ENCODE results near the gene PRSS38.

DNA sequence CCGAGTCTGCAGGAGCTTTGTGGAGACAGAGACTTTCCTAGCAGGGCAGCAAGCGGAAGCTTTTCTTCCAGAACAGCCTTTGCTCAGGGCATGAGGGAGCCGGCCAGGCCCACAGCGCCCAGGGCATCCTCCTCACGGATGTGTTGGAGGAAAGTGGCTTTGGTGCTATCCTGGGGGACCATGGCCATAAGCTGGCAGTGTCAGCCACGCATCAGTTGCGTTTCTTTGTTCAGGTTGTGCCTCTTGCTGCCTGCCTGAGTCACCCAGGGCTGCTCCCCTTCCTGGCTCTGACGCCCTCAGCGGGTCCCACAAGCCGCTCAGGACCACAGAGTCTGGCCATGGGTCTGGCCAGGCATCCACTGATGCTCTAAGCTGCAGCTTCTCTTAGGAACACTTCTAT, 39.6 kb upstream of the PRSS38 start:
- TF ChIP-seq, protein P1, sequence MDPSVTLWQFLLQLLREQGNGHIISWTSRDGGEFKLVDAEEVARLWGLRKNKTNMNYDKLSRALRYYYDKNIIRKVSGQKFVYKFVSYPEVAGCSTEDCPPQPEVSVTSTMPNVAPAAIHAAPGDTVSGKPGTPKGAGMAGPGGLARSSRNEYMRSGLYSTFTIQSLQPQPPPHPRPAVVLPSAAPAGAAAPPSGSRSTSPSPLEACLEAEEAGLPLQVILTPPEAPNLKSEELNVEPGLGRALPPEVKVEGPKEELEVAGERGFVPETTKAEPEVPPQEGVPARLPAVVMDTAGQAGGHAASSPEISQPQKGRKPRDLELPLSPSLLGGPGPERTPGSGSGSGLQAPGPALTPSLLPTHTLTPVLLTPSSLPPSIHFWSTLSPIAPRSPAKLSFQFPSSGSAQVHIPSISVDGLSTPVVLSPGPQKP (IDR thresholded peaks at IDR 0.05; ENCODE audit: low read depth, low read length) = no peak
- no peak for TF ChIP-seq POLR2A (IDR thresholded peaks at IDR 0.05; ENCODE audit: low read depth, low read length)
- TF ChIP-seq, protein P2, sequence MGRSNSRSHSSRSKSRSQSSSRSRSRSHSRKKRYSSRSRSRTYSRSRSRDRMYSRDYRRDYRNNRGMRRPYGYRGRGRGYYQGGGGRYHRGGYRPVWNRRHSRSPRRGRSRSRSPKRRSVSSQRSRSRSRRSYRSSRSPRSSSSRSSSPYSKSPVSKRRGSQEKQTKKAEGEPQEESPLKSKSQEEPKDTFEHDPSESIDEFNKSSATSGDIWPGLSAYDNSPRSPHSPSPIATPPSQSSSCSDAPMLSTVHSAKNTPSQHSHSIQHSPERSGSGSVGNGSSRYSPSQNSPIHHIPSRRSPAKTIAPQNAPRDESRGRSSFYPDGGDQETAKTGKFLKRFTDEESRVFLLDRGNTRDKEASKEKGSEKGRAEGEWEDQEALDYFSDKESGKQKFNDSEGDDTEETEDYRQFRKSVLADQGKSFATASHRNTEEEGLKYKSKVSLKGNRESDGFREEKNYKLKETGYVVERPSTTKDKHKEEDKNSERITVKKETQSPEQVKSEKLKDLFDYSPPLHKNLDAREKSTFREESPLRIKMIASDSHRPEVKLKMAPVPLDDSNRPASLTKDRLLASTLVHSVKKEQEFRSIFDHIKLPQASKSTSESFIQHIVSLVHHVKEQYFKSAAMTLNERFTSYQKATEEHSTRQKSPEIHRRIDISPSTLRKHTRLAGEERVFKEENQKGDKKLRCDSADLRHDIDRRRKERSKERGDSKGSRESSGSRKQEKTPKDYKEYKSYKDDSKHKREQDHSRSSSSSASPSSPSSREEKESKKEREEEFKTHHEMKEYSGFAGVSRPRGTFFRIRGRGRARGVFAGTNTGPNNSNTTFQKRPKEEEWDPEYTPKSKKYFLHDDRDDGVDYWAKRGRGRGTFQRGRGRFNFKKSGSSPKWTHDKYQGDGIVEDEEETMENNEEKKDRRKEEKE (IDR thresholded peaks at IDR 0.05) = no peak
- TF ChIP-seq, protein P3, sequence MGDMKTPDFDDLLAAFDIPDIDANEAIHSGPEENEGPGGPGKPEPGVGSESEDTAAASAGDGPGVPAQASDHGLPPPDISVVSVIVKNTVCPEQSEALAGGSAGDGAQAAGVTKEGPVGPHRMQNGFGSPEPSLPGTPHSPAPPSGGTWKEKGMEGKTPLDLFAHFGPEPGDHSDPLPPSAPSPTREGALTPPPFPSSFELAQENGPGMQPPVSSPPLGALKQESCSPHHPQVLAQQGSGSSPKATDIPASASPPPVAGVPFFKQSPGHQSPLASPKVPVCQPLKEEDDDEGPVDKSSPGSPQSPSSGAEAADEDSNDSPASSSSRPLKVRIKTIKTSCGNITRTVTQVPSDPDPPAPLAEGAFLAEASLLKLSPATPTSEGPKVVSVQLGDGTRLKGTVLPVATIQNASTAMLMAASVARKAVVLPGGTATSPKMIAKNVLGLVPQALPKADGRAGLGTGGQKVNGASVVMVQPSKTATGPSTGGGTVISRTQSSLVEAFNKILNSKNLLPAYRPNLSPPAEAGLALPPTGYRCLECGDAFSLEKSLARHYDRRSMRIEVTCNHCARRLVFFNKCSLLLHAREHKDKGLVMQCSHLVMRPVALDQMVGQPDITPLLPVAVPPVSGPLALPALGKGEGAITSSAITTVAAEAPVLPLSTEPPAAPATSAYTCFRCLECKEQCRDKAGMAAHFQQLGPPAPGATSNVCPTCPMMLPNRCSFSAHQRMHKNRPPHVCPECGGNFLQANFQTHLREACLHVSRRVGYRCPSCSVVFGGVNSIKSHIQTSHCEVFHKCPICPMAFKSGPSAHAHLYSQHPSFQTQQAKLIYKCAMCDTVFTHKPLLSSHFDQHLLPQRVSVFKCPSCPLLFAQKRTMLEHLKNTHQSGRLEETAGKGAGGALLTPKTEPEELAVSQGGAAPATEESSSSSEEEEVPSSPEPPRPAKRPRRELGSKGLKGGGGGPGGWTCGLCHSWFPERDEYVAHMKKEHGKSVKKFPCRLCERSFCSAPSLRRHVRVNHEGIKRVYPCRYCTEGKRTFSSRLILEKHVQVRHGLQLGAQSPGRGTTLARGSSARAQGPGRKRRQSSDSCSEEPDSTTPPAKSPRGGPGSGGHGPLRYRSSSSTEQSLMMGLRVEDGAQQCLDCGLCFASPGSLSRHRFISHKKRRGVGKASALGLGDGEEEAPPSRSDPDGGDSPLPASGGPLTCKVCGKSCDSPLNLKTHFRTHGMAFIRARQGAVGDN (IDR thresholded peaks at IDR 0.05) = no peak
- no peak for TF ChIP-seq CEBPB (IDR thresholded peaks at IDR 0.05; ENCODE audit: borderline replicate concordance in 1 of 2, low read depth in 2 of 2, low read length in 2 of 2)
- no peak for TF ChIP-seq RCOR1 (conservative IDR thresholded peaks at IDR 0.05; ENCODE audit: low read depth, low read length)
- no peak for TF ChIP-seq REST (IDR thresholded peaks at IDR 0.05; ENCODE audit: low read depth, low read length)

Data from GM12878 (cell line).